GM12864 (cell line): ENCODE results near the gene WAC.

Source experiments
- DNase-seq: peaks from one replicate; pipeline ENCODE4 v3.0.0-alpha.2; 2011; ENCODE audit warnings: low read depth
- H3K4me3 ChIP-seq: 2 replicates; pipeline ENCODE4 v1.5.1; 2011; ENCODE audit warnings: mild to moderate bottlenecking, low read depth, low read length, control low read depth
- TF ChIP-seq, protein P1 (sequence below): IDR thresholded peaks from 2 replicates; pipeline ENCODE4 v1.5.1; 2011; ENCODE audit warnings: low read depth, mild to moderate bottlenecking, moderate library complexity, low read length, control low read depth, inconsistent platforms; ENCODE audit errors: missing control alignments

The WAC gene

DNA sequence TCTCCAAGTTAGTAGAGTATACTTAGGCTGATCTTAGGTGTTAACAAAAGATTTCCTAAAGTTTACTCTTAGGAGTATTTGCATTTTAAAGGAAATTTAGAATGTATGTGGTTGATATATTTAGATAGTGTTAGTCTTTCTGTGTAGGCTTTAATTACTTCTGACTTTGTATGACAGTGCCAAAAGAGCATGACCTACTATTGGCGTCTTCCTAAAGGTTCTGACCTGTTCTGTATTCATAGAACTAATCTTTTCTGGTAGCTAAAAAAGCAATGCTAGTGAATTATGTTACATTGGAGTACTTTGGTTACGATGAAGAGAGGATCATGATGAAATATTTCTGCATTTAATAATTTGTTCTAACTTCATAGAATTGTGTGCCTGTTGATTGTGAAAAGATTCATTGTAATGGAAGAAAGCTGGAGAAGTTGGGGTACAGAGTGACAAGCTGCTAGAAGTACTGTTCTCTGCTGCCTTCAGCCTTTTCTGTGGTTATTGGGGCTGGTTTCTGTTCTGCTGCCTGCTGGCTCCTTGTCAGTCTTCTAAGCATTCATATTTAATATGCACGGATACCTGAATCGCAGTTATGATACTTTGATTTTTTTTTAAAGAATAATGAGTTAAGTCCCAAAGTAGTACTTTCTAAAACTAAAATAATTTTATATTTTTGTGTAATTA lies 13.2 kb downstream of the WAC start:
- H3K4me3 ChIP-seq = no peak overlapping the region
- DNase-seq = no peak
- TF ChIP-seq, protein P1, sequence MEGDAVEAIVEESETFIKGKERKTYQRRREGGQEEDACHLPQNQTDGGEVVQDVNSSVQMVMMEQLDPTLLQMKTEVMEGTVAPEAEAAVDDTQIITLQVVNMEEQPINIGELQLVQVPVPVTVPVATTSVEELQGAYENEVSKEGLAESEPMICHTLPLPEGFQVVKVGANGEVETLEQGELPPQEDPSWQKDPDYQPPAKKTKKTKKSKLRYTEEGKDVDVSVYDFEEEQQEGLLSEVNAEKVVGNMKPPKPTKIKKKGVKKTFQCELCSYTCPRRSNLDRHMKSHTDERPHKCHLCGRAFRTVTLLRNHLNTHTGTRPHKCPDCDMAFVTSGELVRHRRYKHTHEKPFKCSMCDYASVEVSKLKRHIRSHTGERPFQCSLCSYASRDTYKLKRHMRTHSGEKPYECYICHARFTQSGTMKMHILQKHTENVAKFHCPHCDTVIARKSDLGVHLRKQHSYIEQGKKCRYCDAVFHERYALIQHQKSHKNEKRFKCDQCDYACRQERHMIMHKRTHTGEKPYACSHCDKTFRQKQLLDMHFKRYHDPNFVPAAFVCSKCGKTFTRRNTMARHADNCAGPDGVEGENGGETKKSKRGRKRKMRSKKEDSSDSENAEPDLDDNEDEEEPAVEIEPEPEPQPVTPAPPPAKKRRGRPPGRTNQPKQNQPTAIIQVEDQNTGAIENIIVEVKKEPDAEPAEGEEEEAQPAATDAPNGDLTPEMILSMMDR = no peak

DNA sequence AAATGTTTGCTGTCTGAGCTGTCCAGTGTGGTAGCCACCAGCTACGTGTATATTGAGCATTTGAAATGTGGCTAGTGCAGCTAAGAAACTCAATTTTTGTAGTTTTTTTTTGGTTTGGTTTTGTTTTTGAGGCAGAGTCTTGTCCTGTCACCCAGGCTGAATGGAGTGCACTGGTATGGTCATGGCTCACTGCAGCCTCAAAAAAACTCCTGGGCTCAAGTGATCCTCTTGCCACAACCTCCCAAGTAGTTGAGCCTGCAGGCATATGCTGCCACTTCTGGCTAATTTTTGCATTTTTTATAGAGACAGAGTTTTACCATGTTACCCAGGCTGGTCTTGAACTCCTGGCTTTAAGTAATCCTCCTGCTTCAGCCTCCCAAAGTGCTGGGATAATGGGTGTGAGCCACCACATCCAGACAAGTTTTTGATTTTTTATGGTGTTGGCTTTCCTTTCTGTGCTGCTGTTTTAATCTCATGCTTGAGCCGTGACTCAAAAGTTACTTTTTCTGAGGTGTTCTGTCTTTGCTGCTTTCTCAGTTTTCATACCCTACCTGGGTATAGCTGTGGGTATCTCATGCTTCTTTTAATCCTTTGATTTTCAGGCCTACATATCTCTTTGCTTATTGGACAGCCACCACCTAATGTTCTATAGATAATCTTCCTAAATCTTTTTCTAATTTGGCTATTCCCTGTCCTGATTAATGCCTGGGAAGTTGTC lies 16.0 kb downstream of the WAC start:
- TF ChIP-seq, protein P1 = no peak
- no peak overlapping the region for H3K4me3 ChIP-seq
- no peak for DNase-seq

DNA sequence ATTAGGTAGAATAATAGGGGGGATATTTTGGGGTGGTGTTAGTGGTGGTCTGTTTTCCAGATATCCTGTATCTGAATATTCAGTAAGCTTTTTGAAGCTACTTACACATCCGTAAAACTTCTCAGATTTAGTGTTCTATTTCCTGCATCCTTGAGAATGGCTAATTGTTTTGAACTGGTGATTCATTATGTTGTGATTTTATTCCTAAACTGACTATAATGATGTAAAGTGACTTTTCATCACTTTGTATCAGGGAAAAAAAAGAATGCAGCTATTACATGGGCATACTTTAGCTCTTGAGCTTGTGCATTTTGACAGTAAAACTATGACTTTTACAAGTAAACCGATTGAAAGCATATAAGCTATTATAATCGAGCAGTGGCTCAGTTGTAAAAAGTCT lies 18.2 kb downstream of the WAC start:
- TF ChIP-seq, protein P1 = no peak
- no peak for DNase-seq
- H3K4me3 ChIP-seq = no peak overlapping the region

DNA sequence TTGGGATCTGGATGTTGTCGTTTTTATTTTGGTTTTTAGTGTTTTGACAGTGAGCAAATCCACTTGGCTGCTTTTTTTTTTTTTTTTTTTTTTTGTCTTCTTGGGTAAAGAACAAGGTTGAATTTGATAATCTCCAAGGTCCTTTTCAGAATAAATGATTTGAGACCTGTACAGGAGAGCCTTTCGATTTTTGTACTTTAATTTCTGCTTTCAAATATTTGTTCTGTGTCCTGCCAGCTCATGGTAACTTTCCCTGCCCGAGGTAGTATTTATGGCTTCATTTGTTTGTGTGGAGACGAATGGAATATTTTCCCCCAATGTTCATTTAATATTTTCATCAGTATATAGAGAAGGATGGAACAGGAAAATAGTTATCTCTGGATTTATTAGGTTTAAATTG lies 19.9 kb downstream of the WAC start:
- no peak overlapping the region for H3K4me3 ChIP-seq
- DNase-seq = no peak
- TF ChIP-seq, protein P1 = no peak

DNA sequence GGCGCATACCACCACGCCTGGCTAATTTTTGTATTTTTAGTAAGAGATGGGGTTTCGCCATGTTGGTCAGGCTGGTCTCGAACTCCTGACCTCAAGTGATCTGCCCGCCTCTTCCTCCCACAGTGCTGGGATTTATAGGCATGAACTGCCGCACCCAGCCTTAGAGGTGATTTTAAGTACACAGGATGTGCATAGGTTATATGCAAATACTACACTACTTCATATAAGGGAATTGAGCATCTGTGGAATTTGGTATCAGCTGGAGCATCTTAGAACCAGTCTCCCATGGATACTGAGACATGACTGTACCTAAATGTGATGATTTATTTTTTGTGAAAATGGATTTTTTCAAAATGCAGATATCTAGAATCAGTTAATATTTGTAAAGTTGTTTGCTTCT lies 21.1 kb downstream of the WAC start:
- TF ChIP-seq, protein P1 = no peak
- H3K4me3 ChIP-seq = no peak overlapping the region
- DNase-seq = no peak

DNA sequence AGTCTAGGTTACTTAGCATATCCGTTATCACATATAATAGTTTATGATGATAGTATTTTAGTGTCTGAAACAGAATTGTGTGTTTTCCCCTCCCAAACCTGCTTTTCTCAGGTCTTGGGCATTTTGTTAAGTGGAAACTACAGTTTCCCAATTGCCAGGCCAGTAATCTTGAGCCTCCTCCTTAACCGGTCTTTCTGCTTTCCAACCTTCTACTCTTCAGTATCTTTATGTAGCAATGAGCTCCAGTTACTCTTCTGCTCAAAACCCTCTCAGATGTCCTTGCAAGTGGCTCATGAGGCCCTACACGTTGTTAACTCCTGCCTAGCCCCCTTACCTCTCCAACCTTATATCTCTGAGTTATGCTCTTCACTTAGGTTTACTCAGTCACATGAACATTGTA lies 22.0 kb downstream of the WAC start:
- no peak overlapping the region for H3K4me3 ChIP-seq
- TF ChIP-seq, protein P1 = no peak
- no peak for DNase-seq

DNA sequence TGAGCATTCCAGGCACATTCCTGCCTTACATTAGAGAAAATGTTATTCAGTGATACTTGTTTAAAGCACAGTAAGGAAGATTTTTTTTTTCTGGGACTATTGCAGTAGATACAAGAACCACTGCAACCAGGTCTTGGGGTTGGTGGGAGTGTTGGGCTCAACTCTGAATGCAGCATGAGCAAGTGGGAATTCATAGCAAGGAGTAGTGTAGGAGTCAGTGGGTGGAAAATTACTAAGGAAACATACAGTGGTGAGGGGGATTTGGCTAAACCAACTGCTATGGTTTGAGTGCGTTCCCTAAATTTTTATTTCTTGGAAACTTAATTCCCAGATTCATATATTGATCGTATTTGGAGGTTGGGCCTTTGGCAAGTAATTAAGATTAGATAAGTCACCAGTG lies 22.4 kb downstream of the WAC start:
- H3K4me3 ChIP-seq = no peak overlapping the region
- TF ChIP-seq, protein P1 = no peak
- no peak for DNase-seq
